ENCODE data around the gene CHAF1B.

CHAF1B gene

GRCh38 chr21:36385233-36386030 is at the start of gene CHAF1B:
CHAF1B (plus strand) TSS chr21:36385392; CDS start chr21:36386137, 745 bp downstream.
- TF ChIP-seq GATA2 (IDR thresholded peaks at IDR 0.05; ENCODE audit: low read depth, low read length) (no peak), GATA3 (IDR thresholded peaks at IDR 0.05; ENCODE audit: low read depth, low read length) (no peak)

DNA sequence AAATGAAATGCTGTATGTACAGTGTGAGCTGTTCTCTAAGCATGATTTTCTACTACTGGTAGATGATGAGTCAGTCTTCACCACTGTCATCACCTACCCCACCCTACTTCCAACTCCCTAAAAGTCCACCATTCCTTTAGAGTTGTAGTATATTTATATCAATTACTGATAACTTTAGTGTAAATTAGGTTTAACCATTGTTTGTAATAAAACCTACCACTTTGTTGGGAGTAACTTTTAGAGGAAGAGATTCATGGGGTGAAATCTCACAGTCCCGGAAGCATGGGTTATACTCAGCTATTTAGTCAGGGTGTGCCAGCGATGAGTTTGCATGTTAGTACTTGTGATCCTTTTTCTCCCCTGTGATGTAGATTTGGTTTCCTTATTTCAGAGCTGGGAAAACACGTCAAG is 48.1 kb upstream of the CHAF1B start:
- TF ChIP-seq GATA2 (IDR thresholded peaks at IDR 0.05; ENCODE audit: low read depth, low read length) (no peak), GATA3 (IDR thresholded peaks at IDR 0.05; ENCODE audit: low read depth, low read length) (no peak)

DNA sequence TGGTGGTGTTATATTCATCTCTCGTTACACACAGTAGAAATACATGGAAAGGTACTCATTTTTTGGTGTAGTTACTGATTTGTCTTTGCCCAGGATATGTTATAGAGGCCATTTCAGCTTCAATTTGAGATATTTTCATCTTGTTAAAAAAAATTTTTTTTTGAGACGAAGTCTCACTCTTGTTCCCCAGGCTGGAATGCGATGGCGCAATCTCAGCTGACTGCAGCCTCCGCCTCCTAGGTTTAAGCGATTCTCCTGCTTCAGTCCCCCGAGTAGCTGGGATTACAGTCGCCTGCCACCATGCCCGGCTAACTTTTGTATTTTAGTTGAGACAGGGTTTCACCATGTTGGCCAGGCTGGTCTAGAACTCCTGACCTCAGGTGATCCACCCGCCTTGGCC is 46.2 kb upstream of the CHAF1B start:
- no peak for TF ChIP-seq GATA3 (IDR thresholded peaks at IDR 0.05; ENCODE audit: low read depth, low read length)
- TF ChIP-seq GATA2 (IDR thresholded peaks at IDR 0.05; ENCODE audit: low read depth, low read length) = no peak

- TF ChIP-seq GATA3 (IDR thresholded peaks at IDR 0.05; ENCODE audit: low read depth, low read length) = no peak
- no peak for TF ChIP-seq GATA2 (IDR thresholded peaks at IDR 0.05; ENCODE audit: low read depth, low read length)
These were observed 40.3 kb upstream of the CHAF1B start for GRCh38 chr21:36344931-36345330.

- TF ChIP-seq GATA3 (IDR thresholded peaks at IDR 0.05; ENCODE audit: low read depth, low read length) = no peak
- no peak for TF ChIP-seq GATA2 (IDR thresholded peaks at IDR 0.05; ENCODE audit: low read depth, low read length)
These were observed 37.8 kb upstream of the CHAF1B start for GRCh38 chr21:36347278-36347961.

DNA sequence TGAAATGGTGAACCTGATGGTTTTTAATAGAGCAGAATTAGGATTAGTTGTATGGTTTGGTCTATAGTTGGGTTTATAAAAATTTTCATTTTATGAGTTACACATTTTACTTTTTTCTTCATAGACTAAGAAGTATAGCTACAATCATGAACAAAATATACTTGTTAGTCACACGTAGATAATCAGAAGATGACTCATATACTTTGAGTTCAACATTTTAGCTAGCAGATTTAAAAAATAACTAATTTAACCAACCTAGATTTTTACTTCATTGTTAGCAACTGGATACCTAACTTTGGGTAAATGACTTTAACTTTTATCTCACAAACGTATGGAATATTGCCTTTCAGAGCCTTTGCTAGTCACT is 37.2 kb upstream of the CHAF1B start:
- no peak for TF ChIP-seq GATA2 (IDR thresholded peaks at IDR 0.05; ENCODE audit: low read depth, low read length)
- TF ChIP-seq GATA3 (IDR thresholded peaks at IDR 0.05; ENCODE audit: low read depth, low read length) = no peak

DNA sequence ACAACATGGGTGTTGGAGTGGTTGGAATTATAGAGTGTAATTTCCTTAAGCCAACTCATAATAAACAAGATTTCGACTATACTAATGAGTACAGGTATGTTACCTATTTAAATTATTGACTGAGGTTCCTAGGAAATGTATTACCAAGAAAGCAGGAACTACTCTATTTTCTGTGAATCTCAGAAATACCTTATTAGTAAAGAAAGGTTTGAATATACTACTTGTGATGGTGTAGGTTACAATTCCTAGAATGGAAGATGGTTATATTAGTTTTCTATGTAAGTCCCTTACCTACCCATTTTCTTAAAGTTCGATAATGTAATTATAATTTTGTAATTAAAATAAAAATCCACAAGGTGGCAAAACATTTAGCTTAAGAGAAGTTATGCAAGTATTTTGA is 35.9 kb upstream of the CHAF1B start:
- TF ChIP-seq GATA2 (IDR thresholded peaks at IDR 0.05; ENCODE audit: low read depth, low read length) (no peak), GATA3 (IDR thresholded peaks at IDR 0.05; ENCODE audit: low read depth, low read length) (no peak)

- TF ChIP-seq GATA3 (IDR thresholded peaks at IDR 0.05; ENCODE audit: low read depth, low read length) = no peak
- no peak for TF ChIP-seq GATA2 (IDR thresholded peaks at IDR 0.05; ENCODE audit: low read depth, low read length)
These were observed 34.8 kb upstream of the CHAF1B start for GRCh38 chr21:36350282-36350910.

DNA sequence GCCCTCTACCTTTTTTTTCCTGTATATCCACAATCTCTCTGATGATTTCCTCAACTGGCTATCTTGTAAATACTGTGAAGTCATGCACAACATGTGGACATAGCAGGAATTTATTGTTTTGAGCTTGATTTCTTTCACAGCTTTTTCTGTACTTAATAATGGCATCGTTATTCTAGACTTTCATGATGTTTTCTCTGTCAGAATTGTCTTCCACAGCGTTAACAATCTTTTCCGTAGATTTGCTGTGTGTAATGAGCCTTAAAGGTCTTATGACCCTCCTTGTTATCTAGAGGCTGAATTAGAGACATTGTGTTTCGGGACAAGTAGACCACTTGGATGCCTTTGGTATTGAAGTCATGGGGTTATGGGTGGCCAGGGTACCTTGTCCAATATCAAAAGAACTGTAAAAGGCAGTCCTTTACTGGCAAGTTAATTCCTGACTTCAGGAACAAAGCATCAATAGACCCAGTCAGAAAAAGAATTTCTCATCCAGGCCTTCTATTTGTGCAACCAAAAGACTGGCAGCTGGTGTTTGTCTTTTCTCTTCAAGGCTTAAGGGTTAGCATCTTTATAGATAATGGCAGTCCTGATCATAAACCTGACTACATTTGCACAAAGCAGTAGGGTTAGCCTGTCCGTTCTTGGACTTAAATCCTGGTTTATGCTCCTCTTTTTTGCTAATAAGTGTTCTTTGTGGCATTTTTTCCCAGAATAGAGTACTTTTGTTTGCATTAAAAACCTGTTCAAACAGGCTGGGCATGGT is 30.1 kb upstream of the CHAF1B start:
- TF ChIP-seq GATA2 (IDR thresholded peaks at IDR 0.05; ENCODE audit: low read depth, low read length) = no peak
- no peak for TF ChIP-seq GATA3 (IDR thresholded peaks at IDR 0.05; ENCODE audit: low read depth, low read length)

DNA sequence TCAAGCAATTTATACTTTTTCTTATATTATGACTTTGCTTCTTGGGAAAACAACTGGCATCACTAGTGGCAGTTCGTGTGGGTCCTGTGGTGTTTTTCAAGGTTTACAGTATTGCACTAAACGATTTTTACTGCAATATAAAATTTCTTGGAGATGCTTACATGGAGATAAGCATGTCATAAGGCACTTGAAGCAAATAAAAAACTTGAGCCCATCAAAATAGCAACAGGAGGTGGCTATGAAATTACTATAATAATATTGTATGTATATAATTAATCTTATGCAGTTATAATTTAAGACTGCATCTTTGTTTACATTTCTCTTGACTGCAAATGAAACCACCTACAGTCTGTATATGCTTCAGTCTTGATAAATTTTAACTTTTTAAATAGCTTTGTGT is 29.3 kb upstream of the CHAF1B start:
- TF ChIP-seq GATA2 (IDR thresholded peaks at IDR 0.05; ENCODE audit: low read depth, low read length) (no peak), GATA3 (IDR thresholded peaks at IDR 0.05; ENCODE audit: low read depth, low read length) (no peak)

DNA sequence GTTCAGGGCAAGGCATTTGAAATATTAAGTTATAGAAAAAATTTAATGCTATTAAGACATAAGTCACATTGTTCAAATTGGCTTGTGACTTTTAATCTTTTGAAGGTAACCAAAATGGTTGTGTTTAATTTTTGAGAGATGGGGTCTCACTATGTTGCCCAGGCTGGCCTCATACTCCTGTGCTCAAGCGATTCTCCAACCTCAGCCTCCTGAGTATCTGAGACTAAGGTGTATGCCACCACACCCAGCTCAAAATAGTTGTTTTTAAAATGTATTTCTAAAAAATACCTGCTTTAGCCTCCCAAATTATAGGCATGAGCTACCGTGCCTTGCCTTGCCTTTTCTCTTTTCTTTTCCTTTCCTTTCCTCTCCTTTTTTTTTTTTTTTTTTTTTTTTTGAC is 26.0 kb upstream of the CHAF1B start:
- TF ChIP-seq GATA2 (IDR thresholded peaks at IDR 0.05; ENCODE audit: low read depth, low read length) (no peak), GATA3 (IDR thresholded peaks at IDR 0.05; ENCODE audit: low read depth, low read length) (no peak)

- no peak for TF ChIP-seq GATA3 (IDR thresholded peaks at IDR 0.05; ENCODE audit: low read depth, low read length)
- TF ChIP-seq GATA2 (IDR thresholded peaks at IDR 0.05; ENCODE audit: low read depth, low read length) = no peak
These were observed 16.0 kb upstream of the CHAF1B start for GRCh38 chr21:36369064-36369685.

- TF ChIP-seq GATA3 (IDR thresholded peaks at IDR 0.05; ENCODE audit: low read depth, low read length) (no peak), GATA2 (IDR thresholded peaks at IDR 0.05; ENCODE audit: low read depth, low read length) (no peak)
These were observed 9.2 kb upstream of the CHAF1B start for GRCh38 chr21:36375994-36376393.
